GM12874 (cell line): ENCODE data around the gene HHATL.

Source experiments
- CTCF ChIP-seq: IDR thresholded peaks from 2 replicates; pipeline ENCODE4 v1.5.1; 2011; ENCODE audit warnings: low read depth, mild to moderate bottlenecking, control low read depth, low read length, moderate library complexity; ENCODE audit not compliant: insufficient read depth

The HHATL gene

GRCh38 chr3:42718338-42718737, 15.7 kb upstream of the HHATL start:
- TF ChIP-seq CTCF: no peak

- TF ChIP-seq CTCF: no peak
Measured at GRCh38 chr3:42717306-42717705, 14.7 kb upstream of the HHATL start.

GRCh38 chr3:42714171-42714852, 11.7 kb upstream of the HHATL start:
- no peak for TF ChIP-seq CTCF

GRCh38 chr3:42713747-42714146, 11.1 kb upstream of the HHATL start:
- TF ChIP-seq CTCF: no peak

GRCh38 chr3:42712688-42713372, 10.2 kb upstream of the HHATL start:
- TF ChIP-seq CTCF: no peak

GRCh38 chr3:42712344-42712648, 9.7 kb upstream of the HHATL start:
- no peak for TF ChIP-seq CTCF

GRCh38 chr3:42711491-42712343, 9.1 kb upstream of the HHATL start:
- TF ChIP-seq CTCF: no peak
